ENCODE results near the gene MYH10. TPM values are rescaled to one million over a fixed set of nuclear protein-coding genes. Genes with fewer than 3 reads are reported as not detected.

MYH10 gene
- total RNA-seq, 2 donors from 2014 or later: 12.4 to 17.0 TPM

- H3K4me3 ChIP-seq: no peak overlapping the region
- no peak overlapping the region for H3K9ac ChIP-seq (ENCODE audit: low read depth in 2 of 2, low read length in 2 of 2)
- TF ChIP-seq CTCF (IDR thresholded peaks at IDR 0.05): no peak
- no peak overlapping the region for H3K27ac ChIP-seq
- H3K4me1 ChIP-seq: no peaks in the 10 kb centered on the region
- H3K27me3 ChIP-seq: no peaks in the 10 kb centered on the region
- no peaks in the 10 kb centered on the region for H3K9me3 ChIP-seq
- no peak for DNase-seq
- intact Hi-C loops (cut with DNase I): no loop called here
- H3K36me3 ChIP-seq: no peaks in the 10 kb centered on the region
Measured at GRCh38 chr17:8576559-8577294, 53.8 kb downstream of the MYH10 start.

GRCh38 chr17:8574687-8575086 is 55.8 kb downstream of the MYH10 start:
- no peak overlapping the region for H3K9ac ChIP-seq (ENCODE audit: low read depth in 2 of 2, low read length in 2 of 2)
- H3K27me3 ChIP-seq: no peaks in the 10 kb centered on the region
- H3K4me1 ChIP-seq: no peaks in the 10 kb centered on the region
- H3K9me3 ChIP-seq: no peaks in the 10 kb centered on the region
- no peak for DNase-seq
- intact Hi-C loops (cut with DNase I): loop anchor here (5.0 kb wide), 1 partner anchor 168 kb away; the partner anchor contains the start of gene CCDC42
- no peak overlapping the region for H3K4me3 ChIP-seq
- TF ChIP-seq CTCF (IDR thresholded peaks at IDR 0.05): no peak
- no peak overlapping the region for H3K27ac ChIP-seq
- no peaks in the 10 kb centered on the region for H3K36me3 ChIP-seq

GRCh38 chr17:8572764-8573163 is 57.8 kb downstream of the MYH10 start:
- Histone ChIP-seq H3K27ac (no peak overlapping the region), H3K9me3 (no peaks in the 10 kb centered on the region), H3K36me3 (no peaks in the 10 kb centered on the region), H3K27me3 (no peaks in the 10 kb centered on the region), H3K4me3 (no peak overlapping the region), H3K4me1 (no peaks in the 10 kb centered on the region), H3K9ac (ENCODE audit: low read depth in 2 of 2, low read length in 2 of 2) (no peak overlapping the region)
- intact Hi-C loops (cut with DNase I): loop anchor here (5.0 kb wide), 1 partner anchor 170 kb away; the partner anchor contains the start of gene CCDC42
- no peak for TF ChIP-seq CTCF (IDR thresholded peaks at IDR 0.05)
- no peak for DNase-seq

GRCh38 chr17:8563981-8564602 is 66.4 kb downstream of the MYH10 start:
- Histone ChIP-seq H3K36me3 (no peaks in the 10 kb centered on the region), H3K4me1 (no peaks in the 10 kb centered on the region), H3K9me3 (no peaks in the 10 kb centered on the region), H3K27ac (no peak overlapping the region), H3K9ac (ENCODE audit: low read depth in 2 of 2, low read length in 2 of 2) (no peak overlapping the region), H3K4me3 (no peak overlapping the region), H3K27me3 (no peaks in the 10 kb centered on the region)
- TF ChIP-seq CTCF (IDR thresholded peaks at IDR 0.05): no peak
- intact Hi-C loops (cut with DNase I): no loop called here
- no peak for DNase-seq

GRCh38 chr17:8563024-8563776 is 67.3 kb downstream of the MYH10 start:
- no peak for DNase-seq
- H3K27me3 ChIP-seq: no peaks in the 10 kb centered on the region
- no peaks in the 10 kb centered on the region for H3K9me3 ChIP-seq
- TF ChIP-seq CTCF (IDR thresholded peaks at IDR 0.05): no peak
- H3K36me3 ChIP-seq: no peaks in the 10 kb centered on the region
- no peak overlapping the region for H3K9ac ChIP-seq (ENCODE audit: low read depth in 2 of 2, low read length in 2 of 2)
- H3K27ac ChIP-seq: no peak overlapping the region
- H3K4me1 ChIP-seq: no peaks in the 10 kb centered on the region
- no peak overlapping the region for H3K4me3 ChIP-seq
- intact Hi-C loops (cut with DNase I): no loop called here

Measured in colonic mucosa (tissue), 4 donors.